Esophagus squamous epithelium (tissue), 4 donors: ENCODE measurements around the gene TTC23L.

ENCODE experiments used
- POLR2A ChIP-seq, 4 donors: fragments of 450-650 bp; IDR thresholded peaks; one replicate each; pipeline ENCODE4 v1.6.1; 2017; ENCODE audit warnings: antibody characterized with exemption in 4 of 4, mild to moderate bottlenecking in 4 of 4, moderate library complexity in 3 of 4
- TF ChIP-seq, protein P1 (sequence below), 6 experiments: fragments of 450-650 bp in 4 of 6; fragments of 200-600 bp in 2 of 6; sonication (generic) in 2 of 6; IDR thresholded peaks; one replicate each; pipeline ENCODE4 v1.5.1; 2016 to 2019; ENCODE audit warnings: antibody characterized with exemption in 6 of 6, mild to moderate bottlenecking in 4 of 6, moderate library complexity in 4 of 6

GRCh38 chr5:34930462-34930844 lies 91.5 kb downstream of the TTC23L start:
- TF ChIP-seq, protein P1, sequence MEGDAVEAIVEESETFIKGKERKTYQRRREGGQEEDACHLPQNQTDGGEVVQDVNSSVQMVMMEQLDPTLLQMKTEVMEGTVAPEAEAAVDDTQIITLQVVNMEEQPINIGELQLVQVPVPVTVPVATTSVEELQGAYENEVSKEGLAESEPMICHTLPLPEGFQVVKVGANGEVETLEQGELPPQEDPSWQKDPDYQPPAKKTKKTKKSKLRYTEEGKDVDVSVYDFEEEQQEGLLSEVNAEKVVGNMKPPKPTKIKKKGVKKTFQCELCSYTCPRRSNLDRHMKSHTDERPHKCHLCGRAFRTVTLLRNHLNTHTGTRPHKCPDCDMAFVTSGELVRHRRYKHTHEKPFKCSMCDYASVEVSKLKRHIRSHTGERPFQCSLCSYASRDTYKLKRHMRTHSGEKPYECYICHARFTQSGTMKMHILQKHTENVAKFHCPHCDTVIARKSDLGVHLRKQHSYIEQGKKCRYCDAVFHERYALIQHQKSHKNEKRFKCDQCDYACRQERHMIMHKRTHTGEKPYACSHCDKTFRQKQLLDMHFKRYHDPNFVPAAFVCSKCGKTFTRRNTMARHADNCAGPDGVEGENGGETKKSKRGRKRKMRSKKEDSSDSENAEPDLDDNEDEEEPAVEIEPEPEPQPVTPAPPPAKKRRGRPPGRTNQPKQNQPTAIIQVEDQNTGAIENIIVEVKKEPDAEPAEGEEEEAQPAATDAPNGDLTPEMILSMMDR (IDR thresholded peaks at IDR 0.05), result no peak
- no peak for TF ChIP-seq POLR2A (IDR thresholded peaks at IDR 0.05)
